DND-41 (cell line): ENCODE data around the gene RNASE8.

ENCODE experiments used
- ATAC-seq: fragments of 200-7000 bp; cut with Tn5 transposase; 3 replicates; pipeline ENCODE4 v1.9.1; 2021; ENCODE audit warnings: low read depth; ENCODE audit not compliant: insufficient read depth
- DNase-seq: peaks from one replicate; pipeline ENCODE4 v3.0.0-alpha.2; 2020
- H2AFZ ChIP-seq: 2 replicates; pipeline ENCODE4 v1.6.0; 2012; ENCODE audit warnings: low read depth, low read length
- H3K27ac ChIP-seq: 2 replicates; pipeline ENCODE4 v1.5.1; 2012; ENCODE audit warnings: low read length, inconsistent platforms
- H3K27me3 ChIP-seq: fragments of 200-600 bp; sonication (generic); 2 replicates; pipeline ENCODE4 v1.6.0; 2012; ENCODE audit warnings: low read length, mild to moderate bottlenecking, inconsistent platforms; ENCODE audit not compliant: insufficient read depth, poor library complexity
- H3K36me3 ChIP-seq: 2 replicates; pipeline ENCODE4 v1.5.1; 2012; ENCODE audit warnings: low read length, inconsistent platforms; ENCODE audit not compliant: insufficient read depth
- H3K4me1 ChIP-seq: 2 replicates; pipeline ENCODE4 v1.5.1; 2012; ENCODE audit warnings: mild to moderate bottlenecking, low read length; ENCODE audit not compliant: insufficient read depth
- H3K4me2 ChIP-seq: 2 replicates; pipeline ENCODE4 v1.6.0; 2012; ENCODE audit warnings: mild to moderate bottlenecking, moderate library complexity, low read length, inconsistent platforms; ENCODE audit not compliant: insufficient read depth
- H3K4me3 ChIP-seq, 2 experiments: fragments of 200-600 bp in 1 of 2; shearing (Covaris generic) in 1 of 2; 2 replicates each; pipeline ENCODE4 v1.5.1; 2012 to 2016; ENCODE audit warnings: inconsistent platforms in 2 of 2, low read length in 2 of 2, mild to moderate bottlenecking in 2 of 2, low read depth in 1 of 2, moderate library complexity in 1 of 2
- H3K79me2 ChIP-seq: 2 replicates; pipeline ENCODE4 v1.6.0; 2012; ENCODE audit warnings: low read length, inconsistent platforms; ENCODE audit not compliant: insufficient read depth
- H3K9ac ChIP-seq: 2 replicates; pipeline ENCODE4 v1.6.0; 2012; ENCODE audit warnings: low read depth, mild to moderate bottlenecking, inconsistent platforms, low read length, moderate library complexity
- H3K9me3 ChIP-seq: 2 replicates; pipeline ENCODE4 v1.5.1; 2012; ENCODE audit warnings: low read length, moderate library complexity, mild to moderate bottlenecking, inconsistent platforms; ENCODE audit not compliant: insufficient read depth, severe bottlenecking
- H4K20me1 ChIP-seq: 2 replicates; pipeline ENCODE4 v1.6.0; 2012; ENCODE audit warnings: low read length; ENCODE audit not compliant: insufficient read depth
- CTCF ChIP-seq: IDR thresholded peaks from 2 replicates; pipeline ENCODE4 v1.5.1; 2012; ENCODE audit warnings: borderline replicate concordance, low read length, moderate library complexity, mild to moderate bottlenecking; ENCODE audit not compliant: poor library complexity, severe bottlenecking; ENCODE audit errors: extremely low read depth
- EZH2 ChIP-seq: IDR thresholded peaks from 3 replicates; pipeline ENCODE4 v1.6.1; 2012; ENCODE audit warnings: borderline replicate concordance, low read depth, mild to moderate bottlenecking, moderate library complexity, low read length, inconsistent platforms; ENCODE audit not compliant: severe bottlenecking

The RNASE8 gene

DNA sequence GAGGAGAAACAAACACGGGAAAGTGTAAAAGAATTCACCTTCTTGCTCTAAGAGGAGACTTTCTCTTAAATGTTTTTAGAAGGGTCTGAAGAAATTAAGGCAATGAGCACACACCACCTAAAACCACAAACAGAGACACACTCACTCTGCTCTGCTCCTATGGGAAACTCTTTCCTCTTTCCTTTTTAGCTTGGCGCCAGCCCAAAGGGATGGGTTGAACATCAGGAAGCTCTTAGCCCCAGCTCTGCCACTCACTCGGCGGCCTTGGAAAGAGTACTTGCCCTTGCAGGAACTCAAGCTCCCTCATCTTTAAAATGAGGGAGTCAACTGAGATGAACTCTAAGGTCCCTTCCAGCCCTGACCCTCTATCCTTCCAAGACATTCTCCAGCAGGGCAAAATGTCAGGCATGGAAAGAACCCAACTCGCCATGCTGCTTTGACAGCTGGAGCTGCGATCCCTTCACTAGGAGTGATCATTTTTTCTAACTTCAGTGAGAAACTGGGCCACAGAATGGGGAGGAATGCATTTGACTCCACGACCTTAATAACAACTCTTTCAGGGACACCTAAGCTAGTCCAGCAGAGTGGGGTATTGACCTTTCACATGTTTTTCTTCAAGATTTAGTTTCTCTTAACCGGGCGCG, 980 bp upstream of the RNASE8 start:
- DNase-seq, result no peak
- no peak overlapping the region for H3K27ac ChIP-seq
- no peak for ATAC-seq

GRCh38 chr14:21058903-21059302, 1.3 kb downstream of the RNASE8 start:
- H3K36me3 ChIP-seq, result no peaks in the 10 kb centered on the region
- no peaks in the 10 kb centered on the region for H3K79me2 ChIP-seq
- H2AFZ ChIP-seq, result no peak overlapping the region
- no peak overlapping the region for H3K4me3 ChIP-seq
- TF ChIP-seq CTCF, result no peak
- no peak for TF ChIP-seq EZH2
- H3K4me1 ChIP-seq, result no peaks in the 10 kb centered on the region
- no peak overlapping the region for H3K27ac ChIP-seq
- ATAC-seq (no peak), DNase-seq (no peak)
- H3K27me3 ChIP-seq, result peaks cover 27% of the 10 kb centered on the region
- no peaks in the 10 kb centered on the region for H3K9me3 ChIP-seq
- H4K20me1 ChIP-seq, result no peaks in the 10 kb centered on the region
- no peak overlapping the region for H3K9ac ChIP-seq
- no peak overlapping the region for H3K4me2 ChIP-seq

More for the DNA sequence above, 980 bp upstream of the RNASE8 start:
- H3K9me3 ChIP-seq, result no peaks in the 10 kb centered on the region
- H3K79me2 ChIP-seq, result no peaks in the 10 kb centered on the region
- peaks cover 29% of the 10 kb centered on the region for H3K27me3 ChIP-seq
- no peaks in the 10 kb centered on the region for H3K36me3 ChIP-seq
- H3K4me2 ChIP-seq, result no peak overlapping the region
- H3K9ac ChIP-seq, result no peak overlapping the region
- no peaks in the 10 kb centered on the region for H4K20me1 ChIP-seq
- no peak overlapping the region for H3K4me3 ChIP-seq
- no peak overlapping the region for H2AFZ ChIP-seq
- TF ChIP-seq CTCF (no peak), EZH2 (no peak)
- no peaks in the 10 kb centered on the region for H3K4me1 ChIP-seq

GRCh38 chr14:21059842-21060613, 2.4 kb downstream of the RNASE8 start:
- Histone ChIP-seq H3K27me3 (peaks cover 24% of the 10 kb centered on the region), H3K9me3 (no peaks in the 10 kb centered on the region), H4K20me1 (no peaks in the 10 kb centered on the region), H3K9ac (no peak overlapping the region), H2AFZ (no peak overlapping the region), H3K79me2 (no peaks in the 10 kb centered on the region), H3K4me1 (no peaks in the 10 kb centered on the region), H3K27ac (no peak overlapping the region), H3K4me2 (no peak overlapping the region), H3K36me3 (no peaks in the 10 kb centered on the region), H3K4me3 (no peak overlapping the region)
- ATAC-seq (no peak), DNase-seq (no peak)
- no peak for TF ChIP-seq EZH2
- no peak for TF ChIP-seq CTCF
